Non-pigmented ciliary epithelial cell (primary cell): ENCODE results near the gene RAP1GAP2.

Experiments used
- DNase-seq: peaks from one replicate; pipeline ENCODE4 v3.0.0-alpha.2; 2010; ENCODE audit warnings: low read depth

The RAP1GAP2 gene

GRCh38 chr17:2853283-2854142 lies 57.3 kb downstream of the RAP1GAP2 start:
- no peak for DNase-seq

- no peak for DNase-seq
Observed at GRCh38 chr17:2854143-2855055, 58.2 kb downstream of the RAP1GAP2 start.

GRCh38 chr17:2855063-2855600 lies 58.9 kb downstream of the RAP1GAP2 start:
- no peak for DNase-seq

- DNase-seq = no peak
Observed at GRCh38 chr17:2856727-2857126, 60.5 kb downstream of the RAP1GAP2 start.

GRCh38 chr17:2860045-2860444 lies 63.8 kb downstream of the RAP1GAP2 start:
- no peak for DNase-seq

- no peak for DNase-seq
Observed at GRCh38 chr17:2860883-2861282, 64.6 kb downstream of the RAP1GAP2 start.

- DNase-seq = no peak
Observed at GRCh38 chr17:2862197-2862596, 66.0 kb downstream of the RAP1GAP2 start.

GRCh38 chr17:2863204-2863603 lies 67.0 kb downstream of the RAP1GAP2 start:
- no peak for DNase-seq

GRCh38 chr17:2865228-2865627 lies 69.0 kb downstream of the RAP1GAP2 start:
- no peak for DNase-seq

- no peak for DNase-seq
Observed at GRCh38 chr17:2867441-2868424, 71.5 kb downstream of the RAP1GAP2 start.

GRCh38 chr17:2869604-2870003 lies 73.4 kb downstream of the RAP1GAP2 start:
- no peak for DNase-seq

- DNase-seq = no peak
Observed at GRCh38 chr17:2871205-2871604, 75.0 kb downstream of the RAP1GAP2 start.

GRCh38 chr17:2871720-2872119 lies 75.5 kb downstream of the RAP1GAP2 start:
- no peak for DNase-seq

GRCh38 chr17:2872282-2872681 lies 76.0 kb downstream of the RAP1GAP2 start:
- DNase-seq = no peak

- DNase-seq = no peak
Observed at GRCh38 chr17:2874189-2874686, 78.0 kb downstream of the RAP1GAP2 start.

GRCh38 chr17:2875608-2876007 lies 79.4 kb downstream of the RAP1GAP2 start:
- no peak for DNase-seq

GRCh38 chr17:2876467-2876866 lies 80.2 kb downstream of the RAP1GAP2 start:
- DNase-seq = no peak

- no peak for DNase-seq
Observed at GRCh38 chr17:2878751-2879254, 82.6 kb downstream of the RAP1GAP2 start.

- no peak for DNase-seq
Observed at GRCh38 chr17:2880050-2880449, 83.8 kb downstream of the RAP1GAP2 start.

GRCh38 chr17:2881295-2881694 lies 85.1 kb downstream of the RAP1GAP2 start:
- DNase-seq = no peak
